NCI-H128 (cell line): Measurements from ENCODE around the gene FGFR3.
"Not testable (repeated sequence)": the region's sequence is repeated elsewhere in the genome, so short reads cannot be mapped to it uniquely, and the experiment has no call there.

Experiments used
- DNase-seq: peaks from one replicate; lab custom pipeline; 2025; ENCODE audit not compliant: unreplicated experiment; lab: John Stamatoyannopoulos, UW

The FGFR3 gene

GRCh38 chr4:1815096-1815996 is 22.3 kb downstream of the FGFR3 start:
- DNase-seq, result no peak

GRCh38 chr4:1815997-1816860 is 23.1 kb downstream of the FGFR3 start:
- DNase-seq, result no peak

- DNase-seq, result no peak
Observed at GRCh38 chr4:1819284-1819683, 26.2 kb downstream of the FGFR3 start.

- no peak for DNase-seq
Observed at GRCh38 chr4:1819816-1820215, 26.7 kb downstream of the FGFR3 start.

GRCh38 chr4:1821679-1822567 is 28.8 kb downstream of the FGFR3 start:
- no peak for DNase-seq

GRCh38 chr4:1822568-1823544 is 29.8 kb downstream of the FGFR3 start:
- no peak for DNase-seq

- no peak for DNase-seq
Observed at GRCh38 chr4:1823545-1823932, 30.4 kb downstream of the FGFR3 start.

- no peak for DNase-seq
Observed at GRCh38 chr4:1824746-1825145, 31.7 kb downstream of the FGFR3 start.

- no peak for DNase-seq
Observed at GRCh38 chr4:1825326-1825725, 32.2 kb downstream of the FGFR3 start.

- DNase-seq, result no peak
Observed at GRCh38 chr4:1826531-1827350, 33.6 kb downstream of the FGFR3 start.

GRCh38 chr4:1830234-1830633 is 37.1 kb downstream of the FGFR3 start:
- DNase-seq, result no peak

GRCh38 chr4:1830642-1831228 is 37.6 kb downstream of the FGFR3 start:
- DNase-seq, result no peak

GRCh38 chr4:1831331-1831730 is 38.2 kb downstream of the FGFR3 start:
- no peak for DNase-seq

- DNase-seq, result no peak
Observed at GRCh38 chr4:1832690-1833089, 39.6 kb downstream of the FGFR3 start.

- no peak for DNase-seq
Observed at GRCh38 chr4:1833307-1834046, 40.4 kb downstream of the FGFR3 start.

- DNase-seq, result no peak
Observed at GRCh38 chr4:1834047-1834775, 41.1 kb downstream of the FGFR3 start.

GRCh38 chr4:1835836-1836235 is 42.7 kb downstream of the FGFR3 start:
- DNase-seq, result not testable (repeated sequence)
